Stimulated activated CD4-positive, alpha-beta T cell treated with anti-CD3 and anti-CD28 coated beads, Interleukin-4, amount 100 ng/mL, for 4 hours (primary cell): ENCODE results near the gene DCBLD2.

Experiments used
- DNase-seq, 2 experiments: peaks; one replicate each; pipeline ENCODE4 v3.0.0-alpha.2; 2020

DCBLD2 gene

GRCh38 chr3:98827221-98827920, 74.1 kb downstream of the DCBLD2 start:
- no peak for DNase-seq

- no peak for DNase-seq
Observed at GRCh38 chr3:98826126-98826525, 75.4 kb downstream of the DCBLD2 start.

DNA sequence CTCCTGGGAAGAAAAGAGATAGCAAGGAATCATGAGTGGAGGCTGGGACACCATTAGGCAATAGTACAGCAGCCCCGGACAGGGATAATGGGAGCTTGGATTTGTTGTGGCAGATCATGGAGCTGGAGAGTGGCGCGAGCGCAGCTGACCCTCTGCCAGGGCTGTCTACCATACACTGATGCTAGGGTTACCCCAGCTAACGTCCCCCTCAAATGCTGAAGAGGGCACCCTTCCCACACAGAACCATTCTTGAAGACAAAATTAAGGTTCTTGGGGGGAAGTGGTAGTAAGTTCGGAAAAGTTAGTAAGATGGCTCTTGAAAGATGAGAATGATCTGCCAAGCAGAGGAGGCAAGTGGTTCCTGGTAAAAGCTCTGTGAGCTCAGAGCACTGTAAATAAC, 77.2 kb downstream of the DCBLD2 start:
- no peak for DNase-seq

DNA sequence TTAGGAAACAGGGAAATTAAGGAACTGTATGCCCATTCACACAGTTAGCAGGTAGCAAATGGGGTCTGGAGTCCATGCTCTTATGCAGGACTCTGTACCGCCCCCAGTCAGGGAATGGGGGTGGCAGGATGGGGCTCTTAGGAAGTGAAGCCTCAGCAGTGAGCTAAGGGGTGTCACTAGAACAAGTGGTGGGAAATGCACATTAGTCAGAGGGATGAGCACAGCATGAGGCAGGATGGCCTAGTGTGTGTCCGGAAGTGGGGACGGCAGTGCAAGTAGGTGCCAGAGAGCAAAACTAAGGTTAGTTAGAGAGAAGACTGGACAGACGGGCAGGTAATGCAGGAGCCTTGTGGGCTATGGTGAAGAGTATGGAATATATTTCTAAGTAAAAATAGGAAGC, 77.7 kb downstream of the DCBLD2 start:
- DNase-seq, result no peak

GRCh38 chr3:98821063-98821462, 80.4 kb downstream of the DCBLD2 start:
- DNase-seq, result no peak

GRCh38 chr3:98817547-98818041, 83.9 kb downstream of the DCBLD2 start:
- no peak for DNase-seq

DNA sequence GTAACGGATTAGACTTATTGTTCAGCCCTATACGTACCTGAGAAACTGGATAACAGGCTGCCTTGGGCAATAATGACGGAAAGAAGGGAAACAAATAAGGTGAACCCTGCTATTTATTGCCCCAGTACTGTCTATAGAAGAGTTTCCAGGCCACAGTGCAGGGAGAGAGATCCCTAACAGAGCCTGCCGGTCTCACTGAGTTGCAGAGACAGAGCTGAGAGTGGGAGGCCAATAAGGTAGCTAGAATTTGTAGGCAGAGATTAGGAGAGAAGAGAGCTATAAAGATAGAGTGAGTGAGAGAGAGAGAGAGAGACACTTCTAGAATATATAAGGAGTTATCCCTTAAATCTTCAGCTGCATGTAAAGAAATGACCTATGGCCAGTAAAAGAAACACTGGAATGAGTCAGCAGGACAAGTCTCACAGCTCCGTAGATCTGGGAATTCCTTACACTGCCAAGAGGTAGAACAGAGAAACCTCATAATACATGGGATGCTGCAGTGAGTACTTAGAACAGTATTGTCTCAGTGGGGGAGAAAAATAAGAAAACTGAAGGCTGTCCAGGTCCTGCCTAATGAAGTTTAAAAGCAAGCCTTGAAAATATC, 86.6 kb downstream of the DCBLD2 start:
- no peak for DNase-seq

DNA sequence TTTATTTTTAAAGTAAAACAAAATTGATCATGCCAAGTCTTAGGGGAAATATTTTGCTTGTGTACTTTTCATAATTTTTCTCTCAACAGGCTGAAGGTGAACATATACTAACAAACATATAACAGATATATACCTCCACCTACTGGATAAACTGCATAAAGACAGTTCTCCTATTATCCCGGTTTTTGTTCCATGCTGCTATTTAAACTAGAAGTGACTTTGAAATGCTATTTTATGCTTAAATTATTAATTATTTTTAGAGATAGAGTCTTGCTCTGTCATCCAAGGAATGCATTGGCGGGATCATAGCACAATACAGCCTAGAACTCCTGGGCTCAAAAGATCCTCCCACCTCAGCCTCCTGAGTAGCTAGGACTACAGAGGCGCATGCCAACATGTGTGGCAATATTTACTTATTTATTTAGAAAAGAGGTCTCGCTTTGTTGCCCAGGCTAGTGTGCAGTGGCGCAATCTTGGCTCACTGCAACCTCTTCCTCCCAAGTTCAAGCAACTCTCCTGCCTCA, 88.6 kb downstream of the DCBLD2 start:
- DNase-seq, result no peak

DNA sequence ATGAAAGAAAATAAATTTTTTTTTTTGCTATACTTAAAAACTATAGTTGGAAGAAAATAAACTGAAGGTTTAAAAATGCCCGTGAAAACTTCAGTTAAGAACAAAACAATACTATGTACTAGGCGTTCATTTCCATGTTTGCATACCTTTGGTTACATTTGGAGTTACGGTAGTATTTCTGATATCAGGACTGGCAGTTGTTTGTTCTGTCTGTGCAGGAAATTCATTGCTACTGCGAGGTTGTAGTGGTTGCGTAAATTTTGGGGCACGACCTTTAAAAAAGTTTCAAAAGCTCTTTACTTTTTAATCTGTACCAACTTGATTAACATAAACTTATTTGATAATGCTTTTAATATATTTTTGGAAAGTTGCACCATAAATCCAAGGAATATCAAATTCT, 90.4 kb downstream of the DCBLD2 start:
- no peak for DNase-seq

DNA sequence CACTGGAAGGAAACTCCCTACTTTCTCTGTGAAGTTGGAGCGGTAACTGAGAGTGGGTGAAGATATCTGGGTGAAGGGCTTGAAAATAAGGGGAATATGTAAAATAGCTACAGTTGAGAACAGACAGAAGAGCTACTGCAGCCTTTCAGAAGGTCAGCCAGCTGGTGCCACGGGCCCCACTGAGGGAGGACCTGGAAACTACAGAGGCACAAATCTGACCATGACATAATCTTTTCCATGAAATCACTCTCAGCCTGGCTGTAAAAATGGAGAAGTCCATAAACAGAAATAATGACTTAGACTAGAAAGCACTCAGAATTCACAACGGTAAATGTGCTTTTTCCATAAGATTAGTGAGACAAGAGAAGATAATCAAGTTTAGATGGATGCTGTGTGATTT, 91.9 kb downstream of the DCBLD2 start:
- no peak for DNase-seq

DNA sequence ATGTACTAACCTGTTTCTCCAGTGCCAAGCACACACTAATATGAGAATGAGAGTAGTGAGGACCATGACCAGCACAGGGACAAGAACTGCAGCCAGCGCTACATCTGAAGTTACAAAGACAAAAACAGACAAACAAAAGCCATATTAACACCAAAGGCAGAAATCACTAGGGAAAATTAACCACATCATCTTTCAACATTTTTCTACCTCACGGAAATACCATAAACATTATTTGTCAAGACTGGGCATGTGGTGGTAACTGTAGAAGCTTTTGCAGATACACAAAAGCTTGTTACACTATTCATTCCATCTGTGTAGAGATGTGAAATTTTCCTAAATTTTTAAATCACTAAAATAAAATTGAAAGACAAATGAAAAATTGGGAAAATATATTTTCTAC, 93.4 kb downstream of the DCBLD2 start:
- DNase-seq, result no peak

- DNase-seq, result no peak
Observed at GRCh38 chr3:98807561-98807960, 93.9 kb downstream of the DCBLD2 start.

GRCh38 chr3:98807011-98807410, 94.5 kb downstream of the DCBLD2 start:
- DNase-seq, result no peak

DNA sequence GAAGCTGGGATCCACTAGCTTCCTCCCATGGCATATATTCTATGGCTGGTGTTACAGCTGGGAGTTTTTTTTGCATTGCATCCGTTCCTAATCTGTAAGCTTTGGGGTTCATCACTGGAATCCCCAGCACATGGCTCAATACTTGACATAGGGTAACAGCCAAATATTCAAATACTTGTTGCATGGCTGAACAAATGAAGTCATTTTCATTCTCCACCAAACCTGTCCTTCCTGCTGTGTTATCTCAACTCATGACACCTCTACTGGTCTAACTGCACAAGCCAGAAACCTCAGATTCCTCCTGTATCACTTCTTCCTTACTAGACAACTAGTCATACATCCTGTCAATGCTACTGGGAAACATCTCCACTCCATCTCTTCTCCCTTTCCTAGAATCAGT, 95.0 kb downstream of the DCBLD2 start:
- DNase-seq, result no peak

GRCh38 chr3:98805571-98805970, 95.9 kb downstream of the DCBLD2 start:
- no peak for DNase-seq

DNA sequence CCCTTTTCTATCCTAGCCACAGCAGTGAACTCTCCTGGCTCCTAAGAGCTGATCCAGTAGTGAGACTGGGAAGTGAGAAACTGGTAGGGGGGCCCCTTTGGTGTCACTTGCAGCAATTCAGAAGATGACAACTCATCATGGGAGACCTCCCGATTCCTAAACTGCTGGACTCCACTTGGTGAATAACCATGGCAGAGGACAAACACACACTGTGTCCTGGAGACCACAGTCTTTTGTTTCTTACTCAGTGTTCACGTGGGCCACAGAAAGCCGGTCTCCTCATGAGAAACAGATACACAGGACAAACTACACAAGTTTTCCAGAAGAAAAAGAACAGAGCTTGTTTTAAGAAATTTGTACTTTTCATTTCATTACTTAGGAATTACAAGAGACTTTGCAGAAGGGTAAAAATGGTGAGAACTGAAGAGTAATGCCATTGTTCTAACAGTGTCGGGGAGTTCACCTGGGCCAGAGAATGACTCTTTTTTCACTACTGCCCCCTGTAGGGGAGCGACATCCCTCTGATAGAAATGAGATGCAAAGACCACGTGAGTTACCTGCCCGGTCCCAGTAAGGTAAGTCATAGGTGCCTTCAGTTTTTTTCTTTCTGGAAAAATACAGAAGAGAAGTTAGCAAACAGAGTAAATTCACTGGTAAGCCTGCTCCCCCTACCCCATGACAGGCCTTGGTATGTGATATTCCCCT, 100.3 kb downstream of the DCBLD2 start:
- no peak for DNase-seq

DNA sequence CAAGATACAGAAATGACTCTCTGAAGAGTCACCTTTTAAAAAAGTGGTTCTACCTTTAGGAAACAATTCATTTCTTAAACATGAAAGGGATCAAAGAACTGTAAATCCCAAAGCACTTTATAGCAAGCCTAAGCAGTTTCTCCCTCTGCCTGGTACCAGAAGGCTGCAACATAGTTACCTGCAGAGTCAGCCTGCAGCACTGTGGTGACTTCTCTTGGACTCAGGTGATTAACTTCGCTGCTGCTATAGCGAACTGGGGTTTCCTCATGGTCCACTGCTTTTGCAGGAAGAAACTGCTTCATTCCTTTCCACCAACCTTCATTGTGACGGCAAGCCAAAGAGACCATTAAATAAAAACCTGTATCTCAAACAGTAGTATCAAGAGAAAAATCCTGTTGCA, 101.1 kb downstream of the DCBLD2 start:
- DNase-seq, result no peak

GRCh38 chr3:98799479-98799878, 102.0 kb downstream of the DCBLD2 start:
- no peak for DNase-seq

DNA sequence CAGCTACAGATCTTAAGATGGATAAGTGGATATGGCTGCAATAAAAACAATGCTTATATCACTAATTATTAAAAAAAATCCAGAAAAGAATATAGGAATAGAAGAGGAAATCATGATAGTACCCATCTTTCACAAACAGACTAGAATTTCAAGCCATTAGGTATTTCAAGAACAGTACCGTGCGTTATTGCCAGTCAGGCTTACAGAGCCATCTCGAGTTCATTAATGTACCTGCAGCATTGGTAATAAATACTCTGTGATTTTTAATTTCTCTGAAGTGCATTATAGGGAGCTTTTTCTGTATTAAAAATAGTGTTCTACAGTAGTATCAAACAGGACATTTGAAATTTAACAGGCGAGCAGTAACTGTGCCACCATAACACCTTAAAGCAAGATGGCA, 102.7 kb downstream of the DCBLD2 start:
- no peak for DNase-seq

- DNase-seq, result no peak
Observed at GRCh38 chr3:98797905-98798304, 103.6 kb downstream of the DCBLD2 start.

DNA sequence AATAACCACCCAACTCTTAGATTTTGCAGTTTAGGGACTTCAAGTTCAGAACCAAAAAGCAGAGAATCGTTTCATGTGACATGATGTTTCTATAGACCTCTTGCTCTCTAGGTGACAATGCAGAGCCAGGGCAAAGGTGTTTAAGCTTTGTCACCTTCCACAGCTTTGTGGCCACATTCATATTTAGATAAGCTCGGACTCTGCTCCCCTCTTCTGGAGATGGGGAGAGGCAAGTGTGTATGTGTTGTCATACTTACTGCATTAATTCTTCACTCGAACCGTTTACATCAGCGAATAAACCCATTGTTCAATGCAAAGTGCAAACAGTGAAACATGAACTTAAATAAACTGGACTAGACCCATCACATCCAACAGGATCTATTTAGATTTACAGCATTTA, 105.2 kb downstream of the DCBLD2 start:
- no peak for DNase-seq

GRCh38 chr3:98793971-98794370, 107.5 kb downstream of the DCBLD2 start:
- DNase-seq, result no peak

GRCh38 chr3:98791341-98792325, 109.9 kb downstream of the DCBLD2 start:
- no peak for DNase-seq
